Measurements from ENCODE around the gene LZTS2.

The LZTS2 gene

GRCh38 chr10:101014230-101014884 lies 14.7 kb downstream of the LZTS2 start:
- TF ChIP-seq CTCF (conservative IDR thresholded peaks at IDR 0.05), result peak; percentile 76
- TF ChIP-seq ZFX (IDR thresholded peaks at IDR 0.05), result no peak
- no peak overlapping the region for H3K27ac ChIP-seq

- no peak overlapping the region for H3K27ac ChIP-seq
- TF ChIP-seq CTCF (conservative IDR thresholded peaks at IDR 0.05) (no peak), ZFX (IDR thresholded peaks at IDR 0.05) (no peak)
These were observed 15.5 kb downstream of the LZTS2 start for GRCh38 chr10:101014966-101015581.

- TF ChIP-seq ZFX (IDR thresholded peaks at IDR 0.05), result no peak
- TF ChIP-seq CTCF (conservative IDR thresholded peaks at IDR 0.05), result no peak
- no peak overlapping the region for H3K27ac ChIP-seq
These were observed 16.0 kb downstream of the LZTS2 start for GRCh38 chr10:101015582-101015973.

- H3K27ac ChIP-seq, result no peak overlapping the region
- TF ChIP-seq ZFX (IDR thresholded peaks at IDR 0.05), result no peak
- no peak for TF ChIP-seq CTCF (conservative IDR thresholded peaks at IDR 0.05)
These were observed 17.2 kb downstream of the LZTS2 start for GRCh38 chr10:101016814-101017213.

GRCh38 chr10:101018118-101018599 lies 18.6 kb downstream of the LZTS2 start:
- TF ChIP-seq CTCF (conservative IDR thresholded peaks at IDR 0.05) (no peak), ZFX (IDR thresholded peaks at IDR 0.05) (no peak)

GRCh38 chr10:101018600-101019439 lies 19.2 kb downstream of the LZTS2 start:
- no peak overlapping the region for H3K27ac ChIP-seq
- TF ChIP-seq ZFX (IDR thresholded peaks at IDR 0.05), result no peak
- TF ChIP-seq CTCF (conservative IDR thresholded peaks at IDR 0.05), result peak; percentile 68

More at GRCh38 chr10:101018118-101018599, 18.6 kb downstream of the LZTS2 start:
- H3K27ac ChIP-seq, result no peak overlapping the region

- H3K27ac ChIP-seq, result no peak overlapping the region
- TF ChIP-seq CTCF (conservative IDR thresholded peaks at IDR 0.05) (no peak), ZFX (IDR thresholded peaks at IDR 0.05) (no peak)
These were observed 19.8 kb downstream of the LZTS2 start for GRCh38 chr10:101019440-101019703.
